Sciatic nerve (tissue), 2 donors: ENCODE results near the gene BLMH. TPM values are rescaled to one million over a fixed set of nuclear protein-coding genes. Genes with fewer than 3 reads are reported as not detected.
"Not testable (repeated sequence)": the region's sequence is repeated elsewhere in the genome, so short reads cannot be mapped to it uniquely, and the experiment has no call there.

Experiments used
- ATAC-seq: fragments of 200-7000 bp; cut with Tn5 transposase; one replicate; pipeline ENCODE4 v1.9.1; 2020; ENCODE audit warnings: mild to moderate bottlenecking, moderate library complexity
- DNase-seq: peaks from one replicate; pipeline ENCODE4 v3.0.0-alpha.2; 2020; ENCODE audit warnings: low spot score
- intact Hi-C: fragments of 100-400 bp; cut with DNase I; formaldehyde crosslinking; loops from one replicate; pipeline ENCODE4 v1.14.2; 2022
- total RNA-seq: library from RNA; stranded (reverse); fragmentation: NEBNext Ultra II Directional; extraction: Animal tissue kit (Norgen Biotek cat#: 25700); gene quantifications from one replicate; pipeline ENCODE4 v1.2.1, GENCODE V29; 2021
- donor health status: DM: no; HTN: no; CAD: no.
- donor health status: DM: no; HTN: no; CAD: no.

Gene BLMH
- total RNA-seq, 1 donor from 2014 or later: 31.3 TPM

DNA sequence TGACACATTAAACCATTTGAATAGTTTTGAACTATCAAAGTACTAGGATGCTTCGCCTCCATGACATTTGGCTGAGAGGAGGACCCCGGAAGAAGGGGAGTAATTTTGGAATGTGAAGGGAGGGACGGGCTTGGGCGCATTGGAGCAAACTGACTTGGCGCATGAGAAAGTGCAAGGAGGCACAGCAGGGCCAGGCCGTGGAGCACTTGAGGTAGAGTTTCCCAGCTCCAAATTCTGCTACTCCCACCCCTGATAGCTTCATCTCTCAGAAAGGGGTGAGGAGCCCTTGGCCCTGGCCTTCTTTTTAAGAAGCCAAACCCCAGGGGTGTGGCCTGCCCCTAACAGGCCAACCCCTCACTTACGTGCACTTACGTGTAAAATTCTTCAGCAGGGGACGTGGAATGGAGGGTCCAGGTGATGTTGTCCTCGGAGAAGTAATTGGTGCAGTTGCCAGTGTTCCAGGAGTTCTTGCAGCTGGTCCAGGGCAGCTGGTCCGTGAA, 73.9 kb downstream of the BLMH start:
- DNase-seq: no peak
- ATAC-seq: no peak
- intact Hi-C loops: no loop called here

DNA sequence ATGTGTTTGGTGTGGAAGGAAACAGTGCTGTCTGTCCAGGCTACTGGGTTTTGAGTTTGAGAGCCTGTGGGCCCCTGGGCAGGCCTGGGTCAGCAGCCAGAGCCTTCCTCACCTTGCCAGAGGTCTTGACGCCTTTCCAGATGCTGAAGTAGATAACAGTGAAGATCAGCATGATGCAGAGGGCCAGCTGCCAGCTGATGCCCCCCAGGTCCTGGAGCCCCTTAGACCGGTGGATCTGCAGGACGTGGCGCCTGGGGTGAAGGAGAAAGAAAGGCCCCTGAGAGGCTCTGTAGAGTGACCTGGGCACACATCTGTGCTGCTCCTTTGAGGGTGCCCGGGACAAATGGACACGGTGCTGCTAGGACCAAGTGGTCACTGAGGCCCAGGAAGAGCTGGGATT, 74.7 kb downstream of the BLMH start:
- intact Hi-C loops: no loop called here
- no peak for DNase-seq
- ATAC-seq: no peak

GRCh38 chr17:30212750-30213149, 79.0 kb downstream of the BLMH start:
- intact Hi-C loops: no loop called here
- ATAC-seq: no peak
- DNase-seq: no peak

DNA sequence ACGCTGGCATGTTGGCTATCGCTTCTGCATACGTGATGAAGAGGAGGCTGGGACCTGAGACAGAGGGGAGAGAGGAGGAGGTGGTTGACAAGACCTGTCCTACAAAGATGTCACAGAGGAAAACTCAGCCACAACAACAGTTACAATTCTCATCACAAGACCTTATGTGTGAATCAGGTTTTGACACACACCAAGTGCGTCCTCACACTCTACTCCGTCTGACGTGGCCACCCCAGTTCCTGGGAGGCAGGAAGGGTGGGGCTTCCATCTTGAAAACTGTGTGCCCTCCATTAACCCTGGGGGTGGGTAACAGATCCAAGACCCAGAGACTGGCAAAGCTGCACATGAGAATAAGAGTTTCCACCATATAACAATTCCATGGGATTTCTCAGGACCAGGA, 80.4 kb downstream of the BLMH start:
- intact Hi-C loops: no loop called here
- DNase-seq: no peak
- no peak for ATAC-seq

DNA sequence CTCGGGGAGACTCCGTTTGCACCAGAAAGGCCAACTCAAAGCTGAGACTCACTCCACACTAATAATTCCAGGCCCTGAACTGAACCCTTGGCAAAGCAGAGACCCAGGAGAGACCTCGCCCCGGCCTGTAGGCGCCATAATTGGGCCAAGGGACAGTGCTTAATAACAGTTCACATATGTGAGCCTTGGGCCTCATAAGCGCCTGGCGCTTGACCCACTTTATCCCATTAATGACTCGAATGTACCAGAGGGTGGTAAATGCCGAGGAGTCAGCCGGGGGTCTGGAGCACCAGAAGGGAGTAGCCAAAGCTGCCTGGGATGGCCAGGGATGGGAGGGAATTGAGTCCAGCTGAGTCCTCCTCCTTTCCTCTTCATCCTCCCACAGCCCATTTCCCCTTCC, 80.8 kb downstream of the BLMH start:
- intact Hi-C loops: no loop called here
- no peak for DNase-seq
- ATAC-seq: no peak

- ATAC-seq (no peak), DNase-seq (no peak)
- intact Hi-C loops: no loop called here
These were observed 81.4 kb downstream of the BLMH start for GRCh38 chr17:30210366-30210765.

DNA sequence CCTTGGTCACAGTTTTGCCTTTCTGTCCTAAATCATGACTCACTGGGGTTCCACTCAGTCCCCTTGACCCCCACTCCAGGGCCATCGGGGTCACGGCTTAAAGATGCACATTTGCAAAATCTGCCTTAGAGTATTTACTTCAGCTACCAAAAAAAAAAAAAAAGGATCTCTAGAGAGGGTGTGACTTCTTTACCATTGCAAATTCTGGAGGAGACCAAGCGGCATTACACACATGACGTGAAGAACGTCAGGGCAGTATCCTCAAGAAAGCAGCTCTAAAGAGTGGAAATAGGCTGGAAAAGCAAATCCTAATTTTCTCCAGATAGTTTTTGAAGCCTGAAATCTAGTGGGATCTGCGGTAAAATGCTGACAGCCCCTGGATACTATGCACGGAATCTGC, 81.8 kb downstream of the BLMH start:
- ATAC-seq: no peak
- no peak for DNase-seq
- intact Hi-C loops: no loop called here

GRCh38 chr17:30208214-30208613, 83.5 kb downstream of the BLMH start:
- ATAC-seq: no peak
- DNase-seq: no peak
- intact Hi-C loops: no loop called here

- DNase-seq (no peak), ATAC-seq (no peak)
- intact Hi-C loops: no loop called here
These were observed 84.1 kb downstream of the BLMH start for GRCh38 chr17:30207655-30208054.

GRCh38 chr17:30203471-30203981, 88.2 kb downstream of the BLMH start:
- ATAC-seq: no peak
- intact Hi-C loops: no loop called here

GRCh38 chr17:30200656-30201055, 91.1 kb downstream of the BLMH start:
- DNase-seq, ATAC-seq, intact Hi-C loops: not testable (repeated sequence)

More at GRCh38 chr17:30203471-30203981, 88.2 kb downstream of the BLMH start:
- DNase-seq: no peak

DNA sequence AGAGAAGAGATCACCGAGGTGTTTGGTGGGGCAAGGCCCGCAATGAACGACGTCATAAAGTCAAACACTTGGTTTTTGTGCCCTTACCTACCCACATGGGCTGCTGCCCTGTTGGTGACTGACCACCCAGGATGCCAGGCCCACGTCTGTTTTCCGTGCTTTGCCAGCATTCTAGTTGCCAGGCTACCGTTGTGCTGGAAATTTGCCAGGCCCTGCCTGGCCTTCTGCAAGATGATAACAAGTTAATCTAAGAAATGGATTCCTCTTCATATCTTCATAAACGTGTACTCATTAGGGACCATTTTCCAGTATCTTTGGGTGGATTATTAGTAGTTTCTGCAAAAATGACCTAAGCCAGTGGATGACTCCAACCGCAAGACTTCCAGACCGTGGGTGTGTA, 91.6 kb downstream of the BLMH start:
- no peak for DNase-seq
- no peak for ATAC-seq
- intact Hi-C loops: no loop called here

DNA sequence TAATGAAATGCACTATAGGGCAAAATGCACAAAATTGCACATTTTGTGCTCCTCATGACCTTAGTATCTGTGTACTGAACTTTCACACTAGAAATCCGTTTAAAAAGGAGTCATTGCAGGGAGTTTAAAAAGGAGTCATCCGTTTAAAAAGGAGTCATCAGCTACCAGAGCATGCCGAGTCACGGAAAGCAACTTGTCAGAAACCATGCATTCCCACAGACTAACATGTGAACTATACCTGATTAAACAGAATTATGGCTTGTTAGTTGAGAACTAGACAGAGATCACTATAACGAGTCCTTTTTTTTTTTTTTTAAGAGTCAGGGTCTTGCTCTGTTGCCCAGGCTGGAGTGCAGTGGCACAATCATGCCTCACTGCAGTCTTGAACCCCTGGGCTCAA, 92.1 kb downstream of the BLMH start:
- ATAC-seq: no peak
- intact Hi-C loops: no loop called here

More for the DNA sequence above, 92.1 kb downstream of the BLMH start:
- DNase-seq: no peak

Other genes starting within 250 kb of the BLMH start
- 53.4 TPM for gene NSRP1, start 175.1 kb downstream of the BLMH start, total RNA-seq
- 3.0 TPM for gene SLC6A4, start 56.2 kb downstream of the BLMH start, total RNA-seq
- gene TMIGD1, start 42.1 kb upstream of the BLMH start, total RNA-seq: not detected
- gene CPD, start 87.0 kb upstream of the BLMH start, total RNA-seq: 53.2 TPM
- 60.5 TPM for gene GOSR1, start 185.5 kb upstream of the BLMH start, total RNA-seq